Caco-2 (cell line): ENCODE data around the gene KIRREL3. TPM values are rescaled to one million over a fixed set of nuclear protein-coding genes. Genes with fewer than 3 reads are reported as not detected.
"Not testable (repeated sequence)": the region's sequence is repeated elsewhere in the genome, so short reads cannot be mapped to it uniquely, and the experiment has no call there.

Experiments
- BruUV-seq: library from RNA; stranded (reverse); fragments of 400-500 nt; replicated peaks from 2 replicates; lab custom pipeline; 2021; lab: Mats Ljungman, UMichigan
- CTCF ChIA-PET: fragments of 300-600 bp; sonication (Branson Sonifier 250); formaldehyde crosslinking; loops from one replicate; lab custom pipeline; 2022; ENCODE audit warnings: antibody characterized with exemption; lab: Charles Lee
- POLR2A ChIA-PET: fragments of 300-600 bp; sonication (Branson Sonifier 250); formaldehyde crosslinking; loops from one replicate; lab custom pipeline; 2022; ENCODE audit warnings: antibody characterized with exemption; lab: Charles Lee
- DNase-seq, 2 experiments: peaks; one replicate each; pipeline versions ENCODE4 v3.0.0 to v3.0.0-alpha.2; 2020 to 2022
- H3K27me3 ChIP-seq: replicated peaks from 2 replicates; pipeline ENCODE4 v1.6.0; 2011; ENCODE audit warnings: low read length; ENCODE audit not compliant: control insufficient read depth, insufficient read depth
- H3K36me3 ChIP-seq: 2 replicates; pipeline ENCODE4 v1.5.1; 2011; ENCODE audit warnings: low read length; ENCODE audit not compliant: control insufficient read depth, insufficient read depth
- H3K4me1 ChIP-seq: fragments of 250-450 bp; sonication (Bioruptor Pico); 2 replicates; pipeline ENCODE4 v1.5.1; 2020; ENCODE audit warnings: mild to moderate bottlenecking
- H3K4me3 ChIP-seq: 2 replicates; pipeline ENCODE4 v1.5.1; 2011; ENCODE audit warnings: low read depth, mild to moderate bottlenecking, control low read depth, low read length
- H3K9me3 ChIP-seq: fragments of 250-450 bp; sonication (Bioruptor Pico); 2 replicates; pipeline ENCODE4 v1.5.1; 2020; ENCODE audit warnings: mild to moderate bottlenecking, moderate library complexity
- H3K27ac Mint-ChIP-seq: one replicate; pipeline ENCODE4 v1.8.0; 2022; ENCODE audit warnings: mixed read lengths; ENCODE audit not compliant: unreplicated experiment
- H3K27me3 Mint-ChIP-seq: one replicate; pipeline ENCODE4 v1.8.0; 2022; ENCODE audit warnings: mixed read lengths; ENCODE audit not compliant: insufficient read depth, unreplicated experiment
- H3K36me3 Mint-ChIP-seq: one replicate; pipeline ENCODE4 v1.8.0; 2022; ENCODE audit warnings: mild to moderate bottlenecking, mixed read lengths; ENCODE audit not compliant: insufficient read depth, unreplicated experiment
- H3K4me1 Mint-ChIP-seq: one replicate; pipeline ENCODE4 v1.8.0; 2022; ENCODE audit warnings: low read depth, mixed read lengths; ENCODE audit not compliant: unreplicated experiment
- H3K4me3 Mint-ChIP-seq: one replicate; pipeline ENCODE4 v1.8.0; 2022; ENCODE audit warnings: mild to moderate bottlenecking, moderate library complexity, mixed read lengths; ENCODE audit not compliant: unreplicated experiment
- H3K9me3 Mint-ChIP-seq: one replicate; pipeline ENCODE4 v1.8.0; 2022; ENCODE audit warnings: mixed read lengths; ENCODE audit not compliant: unreplicated experiment
- CTCF ChIP-seq, 2 experiments: fragments of 200-600 bp in 1 of 2; IDR thresholded peaks; 1 replicate in 1 of 2; 2 replicates in 1 of 2; pipeline versions ENCODE4 v1.5.1 to v1.8.0; 2011 to 2022; ENCODE audit warnings: antibody characterized with exemption in 1 of 2, control low read depth in 1 of 2, inconsistent platforms in 1 of 2, low read depth in 1 of 2, low read length in 1 of 2, mild to moderate bottlenecking in 1 of 2, moderate library complexity in 1 of 2; ENCODE audit not compliant: insufficient read depth in 1 of 2, severe bottlenecking in 1 of 2, unreplicated experiment in 1 of 2
- intact Hi-C: fragments of 100-400 bp; cut with micrococcal nuclease; formaldehyde crosslinking; loops from one replicate; pipeline ENCODE4 v1.10.0; 2022; ENCODE audit not compliant: unreplicated experiment
- total RNA-seq: library from RNA; stranded (reverse); gene quantifications from 2 replicates; pipeline ENCODE4 v1.2.3, GENCODE V29; 2022

The KIRREL3 gene
- total RNA-seq, 1 experiment from 2014 or later, result not detected

- no peaks in the 10 kb centered on the region for H3K27me3 Mint-ChIP-seq
- H3K9me3 Mint-ChIP-seq, result no peaks in the 10 kb centered on the region
- no peaks in the 10 kb centered on the region for H3K36me3 Mint-ChIP-seq
- no peak overlapping the region for H3K4me3 Mint-ChIP-seq
- peaks cover 2% of the 10 kb centered on the region for H3K4me1 Mint-ChIP-seq
- H3K9me3 ChIP-seq, result peaks cover 2% of the 10 kb centered on the region; the same call in 1 of the 2 replicates
- H3K27me3 ChIP-seq, result no peaks in the 10 kb centered on the region
- BruUV-seq, result no TSS peak
- POLR2A ChIA-PET, result no interaction called here
- no peak for TF ChIP-seq CTCF (IDR thresholded peaks at IDR 0.05; ENCODE audit: insufficient read depth in 1 of 2, low read depth in 1 of 2, low read length in 1 of 2, severe bottlenecking in 1 of 2, unreplicated experiment in 1 of 2)
- CTCF ChIA-PET, result no interaction called here
- no peak overlapping the region for H3K4me3 ChIP-seq
- H3K27ac Mint-ChIP-seq, result no peak overlapping the region
- no peaks in the 10 kb centered on the region for H3K36me3 ChIP-seq
- intact Hi-C loops, result no loop called here
- DNase-seq, result no peak
- H3K4me1 ChIP-seq, result peaks cover 9% of the 10 kb centered on the region
These were observed 602.3 kb downstream of the KIRREL3 start for GRCh38 chr11:126398296-126398695.

- H3K9me3 Mint-ChIP-seq, result no peaks in the 10 kb centered on the region
- H3K27ac Mint-ChIP-seq, result no peak overlapping the region
- no peak for TF ChIP-seq CTCF (IDR thresholded peaks at IDR 0.05; ENCODE audit: insufficient read depth in 1 of 2, low read depth in 1 of 2, low read length in 1 of 2, severe bottlenecking in 1 of 2, unreplicated experiment in 1 of 2)
- no peak overlapping the region for H3K4me3 ChIP-seq
- no peak overlapping the region for H3K4me3 Mint-ChIP-seq
- no peaks in the 10 kb centered on the region for H3K36me3 Mint-ChIP-seq
- no peaks in the 10 kb centered on the region for H3K4me1 ChIP-seq
- no peaks in the 10 kb centered on the region for H3K4me1 Mint-ChIP-seq
- H3K36me3 ChIP-seq, result no peaks in the 10 kb centered on the region
- H3K9me3 ChIP-seq, result peaks cover 2% of the 10 kb centered on the region; the same call in 1 of the 2 replicates
- BruUV-seq, result no TSS peak
- no peaks in the 10 kb centered on the region for H3K27me3 ChIP-seq
- no peak for DNase-seq
- intact Hi-C loops, result no loop called here
- CTCF ChIA-PET, result no interaction called here
- POLR2A ChIA-PET, result no interaction called here
- no peaks in the 10 kb centered on the region for H3K27me3 Mint-ChIP-seq
These were observed 603.6 kb downstream of the KIRREL3 start for GRCh38 chr11:126396965-126397364.

- H3K9me3 ChIP-seq, H3K9me3 Mint-ChIP-seq, H3K4me1 ChIP-seq, H3K36me3 Mint-ChIP-seq, H3K4me3 Mint-ChIP-seq, intact Hi-C loops, H3K27ac Mint-ChIP-seq, H3K4me1 Mint-ChIP-seq, DNase-seq, H3K27me3 ChIP-seq, CTCF ChIA-PET, POLR2A ChIA-PET, H3K4me3 ChIP-seq, H3K36me3 ChIP-seq, H3K27me3 Mint-ChIP-seq, BruUV-seq: not testable (repeated sequence)
These were observed 604.3 kb downstream of the KIRREL3 start for GRCh38 chr11:126396266-126396665.

- H3K27me3 Mint-ChIP-seq, H3K4me1 Mint-ChIP-seq, H3K36me3 Mint-ChIP-seq, H3K4me3 ChIP-seq, DNase-seq, H3K9me3 ChIP-seq, H3K4me3 Mint-ChIP-seq, CTCF ChIA-PET, BruUV-seq, H3K36me3 ChIP-seq, intact Hi-C loops, H3K9me3 Mint-ChIP-seq, H3K27me3 ChIP-seq, POLR2A ChIA-PET, H3K4me1 ChIP-seq, H3K27ac Mint-ChIP-seq: not testable (repeated sequence)
These were observed 604.8 kb downstream of the KIRREL3 start for GRCh38 chr11:126395784-126396183.

GRCh38 chr11:126394634-126395072, 605.9 kb downstream of the KIRREL3 start:
- H3K9me3 ChIP-seq, BruUV-seq, H3K36me3 Mint-ChIP-seq, H3K9me3 Mint-ChIP-seq, H3K4me3 Mint-ChIP-seq, H3K27me3 ChIP-seq, intact Hi-C loops, POLR2A ChIA-PET, CTCF ChIA-PET, DNase-seq, H3K4me3 ChIP-seq, H3K27ac Mint-ChIP-seq, H3K4me1 Mint-ChIP-seq, H3K36me3 ChIP-seq, H3K4me1 ChIP-seq, H3K27me3 Mint-ChIP-seq: not testable (repeated sequence)
